Dermis microvascular lymphatic vessel endothelial cell (primary cell): ENCODE data around the gene ZNF554. TPM values are rescaled to one million over a fixed set of nuclear protein-coding genes. Genes with fewer than 3 reads are reported as not detected.
"Not testable (repeated sequence)": the region's sequence is repeated elsewhere in the genome, so short reads cannot be mapped to it uniquely, and the experiment has no call there.

Experiments
- DNase-seq, 2 donors: peaks; one replicate each; pipeline versions ENCODE4 v3.0.0 to v3.0.0-alpha.2; 2010; ENCODE audit warnings: low read depth in 2 of 2
- total RNA-seq: library from RNA; depleted of rRNA; stranded (reverse); fragments of >200 nt; gene quantifications from 2 replicates; pipeline ENCODE4 v1.2.1, GENCODE V29; 2014

Gene ZNF554
- total RNA-seq, 1 donor from 2014 or later: 2.1 TPM

GRCh38 chr19:2790557-2791271, 29.0 kb upstream of the ZNF554 start:
- no peak for DNase-seq

- no peak for DNase-seq
Observed at GRCh38 chr19:2791440-2791839, 28.2 kb upstream of the ZNF554 start.

- DNase-seq: no peak
Observed at GRCh38 chr19:2791876-2792275, 27.8 kb upstream of the ZNF554 start.

- not testable (repeated sequence) for DNase-seq
Observed at GRCh38 chr19:2792666-2793065, 27.0 kb upstream of the ZNF554 start.

GRCh38 chr19:2793126-2793525, 26.5 kb upstream of the ZNF554 start:
- no peak for DNase-seq

- DNase-seq: no peak
Observed at GRCh38 chr19:2793577-2793976, 26.1 kb upstream of the ZNF554 start.

- DNase-seq: no peak
Observed at GRCh38 chr19:2795827-2796658, 23.6 kb upstream of the ZNF554 start.

- no peak for DNase-seq
Observed at GRCh38 chr19:2796659-2797266, 22.9 kb upstream of the ZNF554 start.

DNA sequence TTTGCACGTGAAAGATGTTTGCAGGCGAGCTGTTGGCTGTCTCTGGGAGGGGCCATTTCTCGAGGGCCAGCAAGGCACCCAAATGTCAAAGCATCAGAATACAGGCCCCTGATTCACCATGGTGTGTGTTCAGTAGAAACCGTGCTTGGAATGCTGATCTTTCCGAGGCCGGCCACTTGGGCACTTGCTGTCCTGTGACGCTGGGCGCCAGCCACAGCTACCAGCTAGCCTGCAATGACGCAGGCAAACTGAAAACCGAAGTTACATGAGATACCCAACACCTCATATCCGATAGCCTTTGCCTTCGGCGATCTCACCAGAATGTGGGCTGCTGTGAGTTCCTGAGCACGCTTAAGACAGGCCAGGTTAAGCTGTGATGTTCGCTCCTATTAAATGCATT, 22.4 kb upstream of the ZNF554 start:
- DNase-seq: no peak

- DNase-seq: no peak
Observed at GRCh38 chr19:2798158-2798685, 21.4 kb upstream of the ZNF554 start.

GRCh38 chr19:2798733-2799132, 20.9 kb upstream of the ZNF554 start:
- DNase-seq: no peak

DNA sequence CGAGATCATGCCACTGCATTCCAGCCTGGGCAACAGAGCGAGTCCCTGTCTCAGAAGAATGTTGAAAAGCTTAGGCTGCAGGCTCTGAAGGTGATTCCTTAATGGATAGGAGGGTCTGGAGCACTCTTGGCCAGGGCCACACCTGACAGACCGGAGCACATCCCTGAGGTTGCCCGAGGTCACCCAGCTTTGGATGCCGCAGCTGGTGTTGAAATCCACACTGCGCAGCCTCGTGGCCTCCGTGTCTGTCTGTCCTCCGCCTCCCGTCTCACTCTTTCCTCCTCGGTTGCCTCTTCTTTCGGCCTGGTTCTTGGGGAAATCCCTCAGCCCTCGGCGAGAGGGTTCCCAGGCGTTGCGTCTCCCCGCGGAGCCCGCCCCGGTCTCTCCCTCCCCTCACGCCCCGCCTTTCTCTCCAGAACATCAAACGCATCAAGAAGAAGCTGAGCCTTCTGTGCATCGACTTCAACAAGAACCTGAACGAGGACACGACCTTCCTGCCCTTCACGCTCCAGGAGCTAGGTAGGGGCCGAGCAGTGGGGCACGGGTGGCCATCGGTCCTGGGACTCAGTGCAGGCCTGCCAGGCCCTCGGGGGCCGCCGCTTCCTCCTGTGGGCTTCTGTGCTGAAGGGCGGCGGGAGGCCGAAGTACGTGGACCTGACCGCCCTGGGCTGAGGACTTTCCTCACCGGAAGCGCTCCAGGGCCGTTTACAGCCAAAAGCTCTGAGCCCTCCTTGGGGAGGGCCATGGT, 20.2 kb upstream of the ZNF554 start:
- DNase-seq: no peak

DNA sequence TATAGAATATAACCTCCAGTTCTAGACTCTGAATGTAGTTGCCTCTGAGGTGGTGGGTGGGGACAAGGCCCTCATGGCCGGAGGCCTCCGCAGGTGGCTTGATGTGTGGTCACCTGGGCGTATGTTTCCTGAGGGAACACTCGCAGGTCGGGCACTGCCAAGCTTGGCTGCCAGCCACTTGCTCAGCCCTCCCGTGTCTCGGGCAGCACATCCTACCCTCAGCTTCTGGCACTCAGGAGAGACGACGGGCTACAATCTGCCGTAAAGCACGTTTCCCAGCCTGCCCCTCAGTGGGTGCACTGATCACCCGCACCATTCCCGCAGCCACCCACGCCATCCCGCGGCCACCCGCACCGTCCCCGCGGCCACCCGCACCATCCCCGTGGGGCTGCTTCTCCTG, 19.2 kb upstream of the ZNF554 start:
- DNase-seq: no peak

DNA sequence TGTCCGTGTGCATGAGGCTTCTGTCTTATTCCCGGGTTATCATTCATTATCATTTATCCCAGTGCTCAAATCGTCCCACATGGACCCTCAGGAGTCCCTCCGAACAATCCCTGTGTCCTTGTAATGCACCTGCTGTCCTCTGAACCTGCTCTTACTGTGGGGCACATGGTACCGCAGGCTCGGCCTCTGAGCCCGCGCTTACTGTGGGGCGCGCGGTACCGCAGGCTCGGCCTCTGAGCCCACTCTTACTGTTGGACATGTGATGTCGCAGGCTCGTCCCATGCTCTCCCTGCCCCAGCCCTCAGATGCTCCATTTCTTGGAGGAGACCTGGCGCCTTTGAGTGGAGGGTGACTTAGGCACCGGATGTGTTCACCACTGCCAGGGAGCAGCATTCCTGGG, 16.8 kb upstream of the ZNF554 start:
- DNase-seq: no peak

- no peak for DNase-seq
Observed at GRCh38 chr19:2803486-2804155, 16.0 kb upstream of the ZNF554 start.

GRCh38 chr19:2804156-2805004, 15.3 kb upstream of the ZNF554 start:
- DNase-seq: no peak

GRCh38 chr19:2805261-2805900, 14.3 kb upstream of the ZNF554 start:
- DNase-seq: no peak

GRCh38 chr19:2805991-2806649, 13.5 kb upstream of the ZNF554 start:
- DNase-seq: no peak
